ENCODE data around the gene CTU2.

Gene CTU2

GRCh38 chr16:88735616-88736015 is 29.3 kb downstream of the CTU2 start:
- Histone ChIP-seq H3K27me3 (ENCODE audit: insufficient read depth, poor library complexity, severe bottlenecking) (no peaks in the 10 kb centered on the region), H3K27ac (replicated peaks) (no peak overlapping the region), H3K4me3 (replicated peaks; ENCODE audit: insufficient read depth, low read length) (no peak overlapping the region)
- DNase-seq (ENCODE audit: low read depth in 1 of 2, low spot score in 1 of 2): no peak
- TF ChIP-seq SPI1 (IDR thresholded peaks at IDR 0.05; ENCODE audit: borderline replicate concordance, low read depth) (no peak), POLR2AphosphoS5 (IDR thresholded peaks at IDR 0.05; ENCODE audit: low read depth) (no peak), CTCF (IDR thresholded peaks at IDR 0.05; ENCODE audit: insufficient read depth, low read length) (no peak), GABPA (IDR thresholded peaks at IDR 0.05; ENCODE audit: low read depth) (no peak), REST (IDR thresholded peaks at IDR 0.05; ENCODE audit: insufficient replicate concordance, low read depth) (no peak)

DNA sequence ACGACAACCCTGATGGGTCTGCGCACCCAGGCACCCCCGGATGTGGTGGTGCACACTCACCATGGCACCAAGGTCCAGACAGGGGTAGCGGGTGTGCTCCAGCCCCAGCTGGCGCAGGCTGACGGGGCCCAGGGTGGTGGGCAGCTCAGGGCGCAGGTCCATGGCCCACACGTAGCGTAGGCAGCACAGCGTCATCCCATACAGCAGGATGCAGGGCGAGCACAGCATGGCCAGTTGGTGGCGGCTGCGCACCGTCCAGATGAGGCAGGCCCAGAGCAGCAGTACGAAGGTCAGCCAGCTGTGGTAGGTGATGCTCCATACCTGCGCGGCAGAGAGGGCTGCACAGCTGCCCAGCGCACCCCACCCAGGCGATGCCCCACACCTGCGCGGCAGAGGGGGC is 29.8 kb downstream of the CTU2 start:
- DNase-seq (ENCODE audit: low read depth in 1 of 2, low spot score in 1 of 2): no peak
- TF ChIP-seq REST (IDR thresholded peaks at IDR 0.05; ENCODE audit: insufficient replicate concordance, low read depth) (no peak), CTCF (IDR thresholded peaks at IDR 0.05; ENCODE audit: insufficient read depth, low read length) (no peak), SPI1 (IDR thresholded peaks at IDR 0.05; ENCODE audit: borderline replicate concordance, low read depth) (no peak), POLR2AphosphoS5 (IDR thresholded peaks at IDR 0.05; ENCODE audit: low read depth) (no peak), GABPA (IDR thresholded peaks at IDR 0.05; ENCODE audit: low read depth) (no peak)

GRCh38 chr16:88736496-88736895 is 30.2 kb downstream of the CTU2 start:
- DNase-seq (ENCODE audit: low read depth in 1 of 2, low spot score in 1 of 2): no peak
- TF ChIP-seq REST (IDR thresholded peaks at IDR 0.05; ENCODE audit: insufficient replicate concordance, low read depth): no peak
- no peak for TF ChIP-seq POLR2AphosphoS5 (IDR thresholded peaks at IDR 0.05; ENCODE audit: low read depth)
- TF ChIP-seq GABPA (IDR thresholded peaks at IDR 0.05; ENCODE audit: low read depth): no peak
- no peak for TF ChIP-seq SPI1 (IDR thresholded peaks at IDR 0.05; ENCODE audit: borderline replicate concordance, low read depth)
- no peak for TF ChIP-seq CTCF (IDR thresholded peaks at IDR 0.05; ENCODE audit: insufficient read depth, low read length)
- H3K4me3 ChIP-seq (replicated peaks; ENCODE audit: insufficient read depth, low read length): no peak overlapping the region

More for the DNA sequence above, 29.8 kb downstream of the CTU2 start:
- Histone ChIP-seq H3K27ac (replicated peaks) (no peak overlapping the region), H3K27me3 (ENCODE audit: insufficient read depth, poor library complexity, severe bottlenecking) (no peaks in the 10 kb centered on the region), H3K4me3 (replicated peaks; ENCODE audit: insufficient read depth, low read length) (no peak overlapping the region)

More at GRCh38 chr16:88736496-88736895, 30.2 kb downstream of the CTU2 start:
- Histone ChIP-seq H3K27me3 (ENCODE audit: insufficient read depth, poor library complexity, severe bottlenecking) (no peaks in the 10 kb centered on the region), H3K27ac (replicated peaks) (no peak overlapping the region)

All from HL-60 (cell line).